Activated CD4-positive, CD25-positive, alpha-beta regulatory T cell (primary cell): ENCODE measurements around the gene U2SURP.
"Not testable (repeated sequence)": the region's sequence is repeated elsewhere in the genome, so short reads cannot be mapped to it uniquely, and the experiment has no call there.

Experiments
- DNase-seq, 4 experiments: peaks; one replicate each; lab custom pipeline; 2025; lab: John Stamatoyannopoulos, UW

U2SURP gene

DNA sequence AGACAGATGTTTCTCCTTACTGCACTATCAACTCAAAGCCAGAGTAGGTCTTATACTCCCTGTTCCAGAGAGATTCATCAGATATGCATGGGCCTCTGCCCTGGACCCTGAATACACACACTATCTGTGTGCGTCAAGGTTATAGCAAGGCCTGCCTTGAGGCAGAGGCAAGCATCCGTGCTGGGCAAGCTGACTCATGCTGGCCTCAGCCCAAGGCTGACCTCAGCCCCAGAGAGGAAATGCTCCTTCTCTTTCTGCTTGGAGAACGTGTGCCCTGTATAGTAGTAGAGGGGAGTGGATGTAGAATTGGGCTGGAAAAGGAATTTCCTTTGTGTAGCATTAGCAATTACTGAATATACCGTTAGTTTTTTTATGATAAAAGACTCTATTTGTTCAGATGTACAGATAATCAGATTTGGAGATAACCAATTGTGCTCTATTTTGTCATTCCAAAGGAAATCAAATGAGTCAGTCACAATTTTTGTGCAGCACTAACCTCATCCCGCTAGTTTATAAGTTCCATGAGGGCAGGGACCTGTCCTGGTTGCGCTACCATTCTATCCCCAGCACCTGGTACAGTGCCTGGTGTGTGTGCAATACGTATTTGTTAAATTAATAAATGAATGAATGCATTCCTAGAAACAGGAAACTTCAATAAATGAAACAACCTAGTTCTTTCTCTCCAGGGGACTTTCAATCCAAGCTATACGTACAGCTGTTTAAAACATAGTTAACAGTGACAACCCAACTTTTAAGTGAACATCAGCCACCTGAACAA lies 24.6 kb upstream of the U2SURP start:
- DNase-seq: no peak

DNA sequence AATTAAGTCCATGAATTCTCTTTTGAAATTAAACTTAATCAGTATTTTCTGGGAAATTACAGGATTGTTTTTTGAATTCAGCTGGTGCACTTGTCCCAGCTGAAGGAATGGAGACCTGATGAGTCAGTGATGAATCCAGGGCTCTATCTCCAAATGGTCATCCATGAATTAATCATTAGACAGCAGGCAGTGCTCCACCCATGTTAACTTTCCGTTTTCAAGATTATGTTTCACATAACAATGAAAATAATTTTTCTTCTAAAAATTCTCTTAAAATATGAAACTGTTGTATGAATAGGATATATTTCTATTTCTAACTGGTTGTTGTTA lies 24.0 kb upstream of the U2SURP start:
- DNase-seq: no peak

DNA sequence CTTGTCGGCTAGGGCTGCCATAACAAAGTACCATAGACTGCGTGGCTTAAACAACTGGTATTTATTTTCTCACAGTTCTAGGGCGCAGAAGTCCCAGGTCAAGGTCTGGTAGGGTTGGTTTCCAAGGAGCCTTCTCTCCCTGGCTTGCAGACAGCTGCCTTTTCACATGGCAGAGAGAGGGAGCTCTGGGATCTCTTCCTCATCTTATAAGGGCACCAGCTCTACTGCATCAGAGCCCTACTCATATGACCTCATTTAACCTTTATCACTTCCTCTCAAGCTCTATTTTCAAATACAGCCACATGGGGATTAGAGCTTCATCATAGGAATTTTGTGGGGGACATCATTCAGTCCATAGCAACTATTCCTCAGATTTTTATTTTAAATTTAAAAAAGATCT lies 20.3 kb upstream of the U2SURP start:
- DNase-seq: no peak

DNA sequence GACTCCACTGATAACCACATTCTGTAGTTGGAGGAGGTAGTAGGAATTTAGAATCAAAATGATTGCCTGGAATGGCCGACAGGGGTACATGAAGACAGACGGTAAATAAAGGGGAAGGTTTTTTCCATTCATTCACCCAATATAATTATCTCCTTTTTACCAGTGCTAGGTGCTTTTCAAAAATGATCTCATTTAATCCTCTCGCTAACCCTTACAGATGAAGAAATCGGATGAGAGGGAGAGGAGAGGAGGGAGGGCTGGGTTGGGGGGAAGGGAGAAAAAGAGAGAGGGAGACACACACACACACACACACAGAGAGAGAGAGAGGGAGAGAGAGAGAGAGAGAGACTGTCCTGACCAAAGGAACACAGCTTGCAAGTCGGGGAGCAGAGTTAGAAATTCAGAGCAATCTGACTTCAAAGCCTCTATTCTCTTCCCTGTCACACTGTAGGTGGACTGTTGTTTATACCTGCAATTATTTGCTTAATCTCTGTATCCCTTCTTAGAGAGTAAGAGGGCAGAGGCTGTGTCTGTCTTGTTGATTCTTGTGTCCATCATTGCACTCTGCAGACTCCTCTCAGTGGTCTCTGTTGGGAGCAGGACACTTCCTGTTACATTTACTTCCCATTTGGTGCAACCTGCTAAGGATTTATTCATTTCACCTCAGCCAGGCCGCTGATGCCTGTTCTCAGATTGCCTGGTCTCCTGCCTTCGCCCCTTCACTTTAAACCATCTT lies 19.2 kb upstream of the U2SURP start:
- DNase-seq: no peak

DNA sequence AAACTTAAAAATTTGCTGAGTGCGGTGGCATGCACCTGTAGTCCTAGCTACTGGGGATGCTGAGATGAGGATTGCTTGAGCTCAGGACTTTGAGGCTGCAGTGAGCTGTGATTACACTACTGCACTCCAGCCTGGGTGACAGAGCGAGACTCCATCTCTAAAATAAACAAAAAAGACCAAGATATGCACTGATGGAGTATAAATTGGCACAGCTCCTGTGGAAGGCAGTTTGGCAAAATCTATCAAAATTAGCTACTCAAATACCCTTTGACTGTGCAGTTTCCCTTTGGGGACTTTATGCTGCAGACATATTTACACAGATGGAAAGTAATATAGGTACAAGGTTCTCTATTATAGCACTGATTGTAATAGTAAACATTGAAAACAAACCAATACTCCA lies 18.1 kb upstream of the U2SURP start:
- DNase-seq: no peak

DNA sequence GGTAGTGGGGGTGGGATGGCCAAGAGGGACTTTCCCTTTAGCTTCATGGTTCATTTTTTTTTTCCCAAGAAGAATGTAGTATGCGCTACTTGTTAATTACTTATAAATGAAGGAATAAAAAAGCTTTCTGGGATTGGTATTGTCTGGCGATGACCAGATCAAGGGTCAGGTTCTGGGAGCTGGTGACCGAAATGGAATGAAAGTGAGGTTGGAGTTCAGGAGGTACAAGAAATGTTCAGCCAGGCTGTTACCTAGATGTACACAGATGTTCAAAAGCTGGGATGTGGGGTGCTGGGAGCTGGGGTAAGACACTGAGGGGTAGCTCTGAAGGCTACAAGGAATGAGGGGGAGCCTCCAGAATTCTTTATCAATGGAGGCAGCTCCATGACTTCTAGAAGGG lies 17.1 kb upstream of the U2SURP start:
- no peak for DNase-seq

DNA sequence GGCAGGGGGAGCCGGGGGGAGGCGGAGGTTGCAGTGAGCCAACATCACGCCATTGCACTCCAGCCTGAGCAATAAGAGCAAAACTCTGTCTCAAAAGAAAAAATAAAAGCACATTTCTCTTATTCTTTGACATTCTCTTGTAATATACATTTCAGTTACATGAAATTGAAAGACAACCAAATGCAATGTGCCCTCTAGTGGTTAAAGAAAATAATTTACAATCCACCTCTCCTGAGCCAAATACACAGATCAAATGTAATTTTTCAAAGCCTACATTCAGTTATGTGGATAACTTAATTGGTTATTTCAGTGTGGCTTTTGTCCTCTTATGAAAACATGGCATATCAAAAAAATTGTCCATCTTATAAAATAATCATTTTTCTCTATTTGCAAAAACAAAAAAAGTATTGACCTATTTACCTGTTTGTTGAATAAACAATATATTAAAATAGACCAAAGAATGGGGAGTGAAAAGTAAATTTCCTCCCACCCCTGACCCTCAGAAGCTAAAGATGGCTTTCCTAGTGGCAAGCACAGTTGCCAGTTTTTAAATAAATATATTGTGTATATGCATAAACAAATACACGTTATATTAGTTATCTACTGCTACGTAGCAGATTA lies 14.2 kb upstream of the U2SURP start:
- no peak for DNase-seq

DNA sequence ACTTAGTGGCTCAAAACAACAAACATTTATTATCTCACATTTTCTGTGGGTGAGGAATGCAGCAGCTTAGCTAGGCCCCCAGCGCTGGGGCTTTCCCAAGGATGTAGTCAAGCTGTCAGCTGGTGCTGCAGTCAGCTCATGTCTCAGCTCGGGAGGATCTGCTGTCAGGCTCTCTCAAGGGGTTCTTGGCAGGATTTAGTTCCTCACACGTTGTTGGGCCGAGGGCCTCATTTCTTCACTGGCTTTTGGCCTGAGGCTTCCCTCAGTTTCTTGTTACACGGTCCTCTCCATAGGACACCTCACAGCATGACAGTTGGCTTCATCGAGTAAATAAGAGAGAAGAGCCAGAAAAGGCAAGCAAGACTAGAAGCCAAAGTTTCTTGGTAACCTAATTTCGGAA lies 13.7 kb upstream of the U2SURP start:
- no peak for DNase-seq

DNA sequence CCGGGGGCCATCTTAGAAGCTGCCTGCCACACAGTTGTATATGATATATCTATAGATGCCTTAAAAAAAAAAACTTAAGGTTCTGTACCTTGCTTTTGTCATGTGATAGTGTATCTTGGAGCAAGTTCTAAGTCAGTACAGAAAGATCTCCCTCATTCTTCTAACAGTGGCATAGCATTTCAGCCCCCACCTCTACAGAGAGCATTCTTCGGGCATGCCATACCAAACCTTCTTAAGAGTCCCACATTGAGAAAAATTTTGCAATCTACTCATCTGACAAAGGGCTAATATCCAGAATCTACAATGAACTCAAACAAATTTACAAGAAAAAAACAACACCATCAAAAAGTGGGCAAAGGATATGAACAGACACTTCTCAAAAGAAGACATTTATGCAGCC lies 13.1 kb upstream of the U2SURP start:
- not testable (repeated sequence) for DNase-seq

DNA sequence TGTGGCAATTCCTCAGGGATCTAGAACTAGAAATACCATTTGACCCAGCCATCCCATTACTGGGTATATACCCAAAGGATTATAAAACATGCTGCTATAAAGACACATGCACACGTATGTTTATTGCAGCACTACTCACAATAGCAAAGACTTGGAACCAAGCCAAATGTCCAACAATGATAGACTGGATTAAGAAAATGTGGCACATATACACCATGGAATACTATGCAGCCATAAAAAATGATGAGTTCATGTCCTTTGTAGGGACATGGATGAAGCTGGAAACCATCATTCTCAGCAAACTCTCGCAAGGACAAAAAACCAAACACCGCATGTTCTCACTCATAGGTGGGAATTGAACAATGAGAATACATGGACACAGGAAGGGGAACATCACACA lies 12.5 kb upstream of the U2SURP start:
- DNase-seq: not testable (repeated sequence)

DNA sequence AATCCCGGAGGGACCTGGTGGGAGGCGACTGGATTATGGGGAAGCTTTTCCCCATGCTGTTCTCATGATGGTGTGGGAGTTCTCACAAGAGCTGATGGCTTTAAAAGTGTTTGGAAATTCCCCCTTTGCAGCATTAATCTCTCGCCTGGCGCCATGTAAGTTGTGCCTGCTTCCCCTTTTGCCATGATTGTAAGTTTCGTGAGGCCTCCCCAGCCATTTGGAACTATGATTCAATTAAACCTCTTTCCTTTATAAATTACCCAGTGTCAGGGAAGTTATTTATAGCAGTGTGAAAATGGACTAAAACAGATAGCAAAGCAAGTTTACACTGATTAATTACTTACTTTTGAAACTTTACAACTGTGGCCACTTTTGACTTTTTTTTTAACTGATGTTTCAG lies 10.6 kb upstream of the U2SURP start:
- DNase-seq: no peak

DNA sequence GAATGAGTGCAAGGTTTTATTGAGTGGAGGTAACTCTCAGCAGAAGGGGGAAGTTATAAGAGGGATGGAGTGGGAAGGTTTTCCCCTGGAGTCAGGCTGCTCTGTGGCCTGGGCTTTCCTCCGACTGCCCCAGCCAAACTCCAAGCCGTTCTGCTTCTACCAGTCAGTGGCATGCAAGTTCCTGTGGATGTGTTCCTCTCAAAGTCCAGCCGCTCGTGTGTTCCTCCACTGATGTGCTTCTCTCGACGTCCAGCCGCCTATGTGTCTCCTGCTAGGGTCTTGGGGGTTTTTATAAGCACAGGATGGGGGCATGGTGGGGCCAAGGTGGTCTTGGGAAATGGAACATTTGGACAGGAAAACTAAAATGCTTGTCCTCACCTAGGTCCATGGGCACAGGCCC lies 9.0 kb upstream of the U2SURP start:
- no peak for DNase-seq

DNA sequence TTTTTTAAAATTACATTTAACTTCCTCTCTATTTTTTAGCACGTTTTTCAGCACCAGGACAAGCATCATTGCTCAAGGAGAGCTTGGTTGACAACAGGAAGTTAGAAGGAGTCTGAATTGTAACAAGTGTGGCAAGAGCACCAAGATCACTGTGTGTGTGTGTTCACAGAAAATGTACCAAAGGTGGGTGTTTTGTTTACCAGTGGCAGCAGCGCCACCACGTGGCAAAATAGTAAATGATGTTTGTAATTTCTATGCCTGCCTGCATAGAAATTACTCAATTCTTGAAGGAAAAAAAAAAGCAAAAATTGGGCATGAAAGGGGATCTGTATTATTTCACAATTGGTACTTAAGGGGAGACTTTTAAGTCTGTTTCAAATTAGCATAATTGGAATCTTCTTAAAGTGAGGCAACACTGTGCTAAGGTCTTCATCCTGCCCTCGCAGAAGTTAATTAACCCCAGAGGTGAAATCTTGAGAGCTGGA lies 7.4 kb upstream of the U2SURP start:
- peak; percentile 7 to 38 (median 22) for DNase-seq

DNA sequence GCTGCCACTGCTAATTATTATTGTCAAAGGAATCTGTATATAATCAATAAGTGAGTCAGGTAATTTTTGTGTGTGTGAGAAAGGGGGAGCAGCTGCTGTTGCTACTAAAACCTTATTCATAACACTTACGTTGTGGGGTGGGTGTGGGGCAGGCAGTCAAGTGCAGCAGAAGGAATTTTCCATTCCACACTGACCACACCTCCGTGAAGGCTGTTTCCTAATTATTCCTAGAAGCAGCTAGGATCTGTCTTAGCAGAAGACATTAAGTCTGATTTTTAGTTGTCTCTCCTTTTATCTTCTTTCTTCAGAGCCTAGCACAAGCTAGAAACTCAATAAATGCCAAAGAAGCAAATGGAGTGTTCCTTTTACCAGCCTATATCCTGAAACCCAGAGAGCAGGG lies 4.0 kb upstream of the U2SURP start:
- no peak for DNase-seq

DNA sequence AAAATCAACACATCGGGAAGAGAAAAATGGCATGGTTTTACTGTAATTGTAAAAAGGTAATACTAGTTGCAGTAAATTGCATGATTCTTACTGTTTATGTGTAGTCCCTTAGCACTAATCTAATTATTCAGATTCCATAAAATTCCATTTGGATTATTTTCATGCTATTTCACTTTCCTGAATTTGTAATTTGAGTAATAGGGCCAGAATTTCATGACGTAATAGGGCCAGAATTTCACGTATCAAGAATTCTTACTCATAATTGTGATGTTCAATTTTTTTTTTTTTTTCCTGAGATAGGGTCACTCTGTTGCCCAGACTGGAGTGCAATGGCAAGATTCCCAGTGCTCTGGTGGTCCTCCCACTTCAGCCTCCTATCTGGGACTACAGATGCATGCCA lies 2.9 kb upstream of the U2SURP start:
- DNase-seq: no peak

DNA sequence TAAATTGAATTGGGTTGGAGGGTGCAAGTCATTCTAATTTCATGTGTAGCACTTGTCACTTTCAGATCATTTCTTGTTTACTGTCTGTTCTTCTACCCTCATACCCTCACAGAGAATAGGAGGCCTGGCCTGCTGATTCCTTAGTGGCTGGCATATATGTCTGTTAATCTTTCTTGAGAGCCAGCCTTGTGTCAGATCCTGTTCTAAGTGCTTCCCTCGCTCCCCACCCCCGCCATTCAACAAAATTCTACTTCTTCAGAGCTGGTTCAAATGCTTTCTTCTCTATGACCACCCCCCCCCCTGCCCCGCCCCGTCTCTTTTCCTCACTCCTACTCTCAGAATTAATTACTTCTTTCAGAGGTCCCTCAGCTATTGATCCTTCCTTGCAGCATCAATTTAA lies 1.5 kb upstream of the U2SURP start:
- no peak for DNase-seq

DNA sequence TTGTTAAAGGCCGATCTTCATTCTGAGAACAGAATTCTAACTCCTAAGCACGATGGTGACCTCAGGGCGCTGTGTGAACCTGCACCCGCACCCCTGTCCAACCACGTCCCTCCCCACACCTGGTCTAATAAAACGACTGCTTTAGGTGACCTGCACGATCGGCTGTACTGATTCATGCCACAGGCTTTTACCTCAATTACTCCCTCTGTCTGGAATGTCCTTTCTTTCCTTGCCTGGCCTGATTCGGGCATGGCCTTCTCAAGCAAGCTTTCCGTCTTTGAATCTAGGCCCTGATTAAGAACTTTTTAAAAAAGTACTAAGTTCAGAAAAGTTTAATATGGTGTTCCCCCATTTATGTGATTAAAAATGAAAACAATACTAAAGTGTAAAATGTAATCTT lies 842 bp upstream of the U2SURP start:
- no peak for DNase-seq

DNA sequence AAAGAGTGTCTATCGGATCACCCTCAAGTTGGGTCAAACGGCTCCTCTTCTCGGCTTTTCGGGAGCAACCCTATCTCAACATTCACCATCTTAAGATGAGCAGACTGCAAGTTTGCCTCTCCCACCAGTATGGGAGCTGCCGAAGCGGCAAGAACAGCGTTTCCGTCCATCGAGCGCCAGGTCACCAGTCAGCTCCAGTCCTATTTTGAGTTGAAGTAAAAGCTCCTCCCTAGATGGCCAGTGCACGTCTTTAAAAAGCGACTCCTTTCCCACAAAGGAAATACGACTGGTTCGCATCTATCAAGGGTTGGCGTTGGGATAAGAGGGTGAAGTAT lies 369 bp upstream of the U2SURP start:
- peak in 3 of 4 experiments; percentile 34 to 55 (median 41) for DNase-seq

DNA sequence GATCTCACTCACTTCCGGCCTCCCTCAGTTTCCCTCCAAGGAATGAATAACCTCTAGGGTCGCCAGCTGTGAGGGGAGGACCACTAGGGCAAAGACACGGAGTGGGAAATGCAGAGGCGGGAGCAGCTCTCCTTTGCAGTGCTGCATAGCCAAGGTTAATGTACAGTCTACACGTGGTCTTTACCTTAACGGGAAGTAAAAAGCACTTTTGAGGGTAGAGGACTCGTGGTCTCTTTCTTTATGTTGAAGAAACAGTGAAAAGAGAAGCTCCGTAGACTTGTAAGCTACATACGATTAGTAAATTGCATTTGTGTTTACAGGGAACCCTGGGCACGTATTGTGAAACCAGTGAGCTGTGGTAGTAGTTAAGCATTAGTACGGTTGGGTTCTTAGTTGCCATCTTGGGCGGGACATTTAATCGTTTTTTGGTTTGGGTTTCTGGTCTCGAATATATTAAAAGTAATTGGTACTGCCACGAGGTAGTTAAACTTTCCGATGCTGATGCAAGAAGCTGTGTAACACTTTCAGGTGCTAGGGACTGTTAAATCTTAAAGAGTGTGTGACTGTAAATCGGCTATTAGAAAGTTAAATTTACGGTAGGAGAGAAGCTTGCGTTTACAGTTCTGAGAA lies 828 bp downstream of the U2SURP start:
- DNase-seq: no peak

DNA sequence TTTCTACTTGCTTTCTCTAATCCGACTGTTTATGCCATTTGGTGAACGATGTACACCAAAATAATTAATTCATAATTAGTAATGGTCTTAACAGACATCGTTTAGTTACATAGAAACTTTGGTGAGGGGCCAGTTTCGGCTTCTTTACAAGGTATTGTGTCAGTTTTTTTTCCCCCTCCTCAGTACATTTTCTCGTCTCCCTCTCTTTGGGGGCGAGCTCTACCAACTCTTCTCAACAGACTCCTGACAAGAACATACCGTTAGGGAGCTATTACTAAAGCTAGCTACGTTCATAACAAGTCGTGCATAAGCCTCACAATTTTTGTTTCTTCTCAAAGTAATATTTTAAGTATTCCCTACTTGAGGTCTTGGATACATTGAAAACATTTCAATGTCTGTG lies 1.4 kb downstream of the U2SURP start:
- no peak for DNase-seq

DNA sequence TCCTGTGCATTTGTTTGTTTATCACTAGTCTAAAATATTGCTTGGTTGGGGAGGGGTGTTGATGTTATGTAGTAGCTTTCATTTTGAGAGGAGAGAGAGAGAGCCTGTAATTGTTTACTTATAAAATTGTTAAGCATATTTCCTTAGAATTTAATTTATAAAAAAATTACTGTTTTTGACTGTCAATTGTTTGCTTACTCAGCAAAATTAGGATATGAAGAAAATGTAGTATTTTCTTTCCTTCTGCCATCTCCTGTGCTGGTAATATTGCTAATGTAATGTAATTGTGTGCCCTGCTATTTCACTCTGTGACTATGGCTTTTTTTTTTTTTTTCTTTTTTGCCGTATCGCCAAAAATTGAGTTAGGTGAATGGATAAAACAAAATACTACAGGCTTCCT lies 3.5 kb downstream of the U2SURP start:
- DNase-seq: no peak

DNA sequence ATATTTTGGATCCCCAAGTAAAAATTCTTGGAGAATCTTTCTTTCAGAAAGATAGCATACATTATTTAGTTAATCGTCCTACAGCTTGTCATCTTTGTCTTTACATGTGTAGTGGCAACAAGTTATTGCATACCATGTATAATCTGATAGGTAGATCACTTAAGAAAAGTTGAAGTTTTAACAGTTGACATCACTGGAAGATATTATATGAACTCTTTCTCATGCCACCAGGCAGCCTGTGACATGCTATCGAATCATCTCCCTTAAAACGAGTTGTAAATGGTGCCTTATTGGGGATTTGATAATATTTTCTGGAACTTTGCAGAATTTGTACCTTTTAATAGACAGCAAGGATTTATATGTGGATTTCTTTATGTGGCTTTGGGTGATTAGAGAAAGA lies 8.7 kb downstream of the U2SURP start:
- DNase-seq: no peak

DNA sequence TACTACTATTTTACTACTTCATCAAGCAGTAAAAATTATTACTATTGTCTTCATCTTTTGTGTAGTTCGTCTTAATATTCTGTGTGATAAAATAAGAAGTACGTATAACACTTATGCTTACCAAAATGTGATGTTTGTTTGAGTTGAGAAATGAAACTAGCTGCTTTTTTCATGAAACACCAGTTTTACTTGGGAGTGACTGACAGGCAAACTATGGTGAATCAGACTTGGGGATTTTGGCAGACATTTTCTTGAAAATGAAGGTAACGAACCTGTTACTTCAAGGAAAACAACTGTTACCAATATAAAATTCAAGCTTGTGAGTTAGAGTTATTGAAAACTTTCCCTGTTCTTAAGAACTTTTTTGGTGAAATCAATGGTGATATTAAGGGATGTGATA lies 10.3 kb downstream of the U2SURP start:
- no peak for DNase-seq
